Activated T-cell treated with anti-CD3 and anti-CD28 coated beads, Interleukin-2, amount 50 U/mL, for 24 hours (primary cell): Measurements from ENCODE around the gene CCSER2.
"Not testable (repeated sequence)": the region's sequence is repeated elsewhere in the genome, so short reads cannot be mapped to it uniquely, and the experiment has no call there.

Source experiments
- DNase-seq: peaks from one replicate; pipeline ENCODE4 v3.0.0-alpha.2; 2020
- H3K27ac Mint-ChIP-seq: 2 replicates; pipeline ENCODE4 v1.8.0; 2020; ENCODE audit warnings: mild to moderate bottlenecking, mixed read lengths
- H3K27me3 Mint-ChIP-seq: 2 replicates; pipeline ENCODE4 v1.8.0; 2020; ENCODE audit warnings: mixed read lengths
- H3K36me3 Mint-ChIP-seq: 2 replicates; pipeline ENCODE4 v1.8.0; 2020; ENCODE audit warnings: low read depth, mixed read lengths
- H3K4me1 Mint-ChIP-seq: 2 replicates; pipeline ENCODE4 v1.8.0; 2020; ENCODE audit warnings: low read depth, mixed read lengths
- H3K4me3 Mint-ChIP-seq: 2 replicates; pipeline ENCODE4 v1.8.0; 2020; ENCODE audit warnings: mild to moderate bottlenecking, moderate library complexity, mixed read lengths
- H3K9me3 Mint-ChIP-seq: 2 replicates; pipeline ENCODE4 v1.8.0; 2020; ENCODE audit warnings: mixed read lengths

CCSER2 gene

GRCh38 chr10:84452003-84452402, 123.6 kb downstream of the CCSER2 start:
- peak overlapping the region; percentile 3 for H3K27ac Mint-ChIP-seq
- peaks cover 74% of the 10 kb centered on the region for H3K36me3 Mint-ChIP-seq
- H3K27me3 Mint-ChIP-seq = no peaks in the 10 kb centered on the region
- H3K4me1 Mint-ChIP-seq = peaks cover 20% of the 10 kb centered on the region
- DNase-seq = no peak
- no peak overlapping the region for H3K4me3 Mint-ChIP-seq
- H3K9me3 Mint-ChIP-seq = no peaks in the 10 kb centered on the region

GRCh38 chr10:84453303-84453702, 124.9 kb downstream of the CCSER2 start:
- Mint-ChIP-seq H3K27ac (no peak overlapping the region), H3K9me3 (no peaks in the 10 kb centered on the region), H3K4me3 (no peak overlapping the region), H3K36me3 (peaks cover 67% of the 10 kb centered on the region), H3K27me3 (no peaks in the 10 kb centered on the region), H3K4me1 (peaks cover 19% of the 10 kb centered on the region)
- DNase-seq = no peak

GRCh38 chr10:84456126-84456525, 127.7 kb downstream of the CCSER2 start:
- no peak overlapping the region for H3K4me3 Mint-ChIP-seq
- DNase-seq = no peak
- H3K36me3 Mint-ChIP-seq = peaks cover 76% of the 10 kb centered on the region
- H3K4me1 Mint-ChIP-seq = peaks cover 24% of the 10 kb centered on the region
- no peaks in the 10 kb centered on the region for H3K27me3 Mint-ChIP-seq
- H3K27ac Mint-ChIP-seq = no peak overlapping the region
- H3K9me3 Mint-ChIP-seq = peaks cover 7% of the 10 kb centered on the region

- H3K36me3 Mint-ChIP-seq = peaks cover 74% of the 10 kb centered on the region
Measured at GRCh38 chr10:84460520-84460919, 132.1 kb downstream of the CCSER2 start.

GRCh38 chr10:84469470-84469869, 141.1 kb downstream of the CCSER2 start:
- Mint-ChIP-seq H3K27me3 (no peaks in the 10 kb centered on the region), H3K36me3 (peaks cover 65% of the 10 kb centered on the region), H3K9me3 (no peaks in the 10 kb centered on the region), H3K27ac (no peak overlapping the region), H3K4me1 (peaks cover 3% of the 10 kb centered on the region), H3K4me3 (no peak overlapping the region)
- DNase-seq = no peak

More at GRCh38 chr10:84460520-84460919, 132.1 kb downstream of the CCSER2 start:
- Mint-ChIP-seq H3K27me3 (no peaks in the 10 kb centered on the region), H3K27ac (no peak overlapping the region), H3K9me3 (peaks cover 7% of the 10 kb centered on the region), H3K4me3 (no peak overlapping the region), H3K4me1 (peaks cover 24% of the 10 kb centered on the region)
- no peak for DNase-seq

GRCh38 chr10:84473136-84473535, 144.7 kb downstream of the CCSER2 start:
- no peak for DNase-seq
- no peak overlapping the region for H3K27ac Mint-ChIP-seq
- H3K36me3 Mint-ChIP-seq = peaks cover 65% of the 10 kb centered on the region
- H3K4me3 Mint-ChIP-seq = no peak overlapping the region
- peaks cover 3% of the 10 kb centered on the region for H3K4me1 Mint-ChIP-seq
- H3K9me3 Mint-ChIP-seq = no peaks in the 10 kb centered on the region
- H3K27me3 Mint-ChIP-seq = no peaks in the 10 kb centered on the region

GRCh38 chr10:84477398-84478128, 149.2 kb downstream of the CCSER2 start:
- Mint-ChIP-seq H3K27me3 (no peaks in the 10 kb centered on the region), H3K27ac (no peak overlapping the region), H3K4me3 (no peak overlapping the region), H3K4me1 (peaks cover 10% of the 10 kb centered on the region), H3K9me3 (no peaks in the 10 kb centered on the region), H3K36me3 (peaks cover 70% of the 10 kb centered on the region)
- DNase-seq = no peak

- Mint-ChIP-seq H3K4me3 (no peak overlapping the region), H3K9me3 (no peaks in the 10 kb centered on the region), H3K4me1 (peaks cover 10% of the 10 kb centered on the region), H3K27me3 (no peaks in the 10 kb centered on the region), H3K36me3 (peaks cover 71% of the 10 kb centered on the region), H3K27ac (no peak overlapping the region)
- DNase-seq = no peak
Measured at GRCh38 chr10:84478151-84478550, 149.8 kb downstream of the CCSER2 start.

GRCh38 chr10:84478679-84479078, 150.3 kb downstream of the CCSER2 start:
- Mint-ChIP-seq H3K9me3 (no peaks in the 10 kb centered on the region), H3K27ac (no peak overlapping the region), H3K27me3 (no peaks in the 10 kb centered on the region), H3K4me1 (peaks cover 10% of the 10 kb centered on the region), H3K4me3 (no peak overlapping the region), H3K36me3 (peaks cover 74% of the 10 kb centered on the region)
- no peak for DNase-seq

GRCh38 chr10:84484541-84484940, 156.2 kb downstream of the CCSER2 start:
- Mint-ChIP-seq H3K36me3 (peaks cover 81% of the 10 kb centered on the region), H3K27ac (no peak overlapping the region), H3K27me3 (no peaks in the 10 kb centered on the region), H3K9me3 (no peaks in the 10 kb centered on the region), H3K4me1 (peaks cover 5% of the 10 kb centered on the region), H3K4me3 (no peak overlapping the region)
- DNase-seq = no peak

GRCh38 chr10:84493361-84493760, 165.0 kb downstream of the CCSER2 start:
- H3K9me3 Mint-ChIP-seq = no peaks in the 10 kb centered on the region
- H3K4me1 Mint-ChIP-seq = peaks cover 40% of the 10 kb centered on the region
- no peak for DNase-seq
- H3K27ac Mint-ChIP-seq = no peak overlapping the region
- H3K27me3 Mint-ChIP-seq = no peaks in the 10 kb centered on the region
- H3K36me3 Mint-ChIP-seq = peaks cover 43% of the 10 kb centered on the region
- H3K4me3 Mint-ChIP-seq = no peak overlapping the region

- no peak overlapping the region for H3K4me3 Mint-ChIP-seq
- H3K9me3 Mint-ChIP-seq = no peaks in the 10 kb centered on the region
- H3K36me3 Mint-ChIP-seq = peaks cover 37% of the 10 kb centered on the region
- no peak overlapping the region for H3K27ac Mint-ChIP-seq
- H3K27me3 Mint-ChIP-seq = no peaks in the 10 kb centered on the region
- H3K4me1 Mint-ChIP-seq = peaks cover 38% of the 10 kb centered on the region
- no peak for DNase-seq
Measured at GRCh38 chr10:84493951-84494848, 165.8 kb downstream of the CCSER2 start.

- Mint-ChIP-seq H3K27ac (no peak overlapping the region), H3K9me3 (no peaks in the 10 kb centered on the region), H3K4me3 (no peak overlapping the region), H3K27me3 (no peaks in the 10 kb centered on the region), H3K4me1 (peaks cover 40% of the 10 kb centered on the region), H3K36me3 (peaks cover 35% of the 10 kb centered on the region)
- DNase-seq = no peak
Measured at GRCh38 chr10:84494849-84495180, 166.4 kb downstream of the CCSER2 start.

GRCh38 chr10:84497978-84498377, 169.6 kb downstream of the CCSER2 start:
- peaks cover 26% of the 10 kb centered on the region for H3K4me1 Mint-ChIP-seq

GRCh38 chr10:84499039-84499438, 170.7 kb downstream of the CCSER2 start:
- peaks cover 23% of the 10 kb centered on the region for H3K36me3 Mint-ChIP-seq

More at GRCh38 chr10:84497978-84498377, 169.6 kb downstream of the CCSER2 start:
- Mint-ChIP-seq H3K27ac (no peak overlapping the region), H3K27me3 (no peaks in the 10 kb centered on the region), H3K9me3 (no peaks in the 10 kb centered on the region), H3K4me3 (no peak overlapping the region), H3K36me3 (peaks cover 24% of the 10 kb centered on the region)
- no peak for DNase-seq

More at GRCh38 chr10:84499039-84499438, 170.7 kb downstream of the CCSER2 start:
- not testable (repeated sequence) for H3K9me3 Mint-ChIP-seq, H3K27me3 Mint-ChIP-seq, DNase-seq, H3K27ac Mint-ChIP-seq, H3K4me3 Mint-ChIP-seq
- H3K4me1 Mint-ChIP-seq = peaks cover 20% of the 10 kb centered on the region
